ENCODE results near the gene MAGOH.

MAGOH gene

DNA sequence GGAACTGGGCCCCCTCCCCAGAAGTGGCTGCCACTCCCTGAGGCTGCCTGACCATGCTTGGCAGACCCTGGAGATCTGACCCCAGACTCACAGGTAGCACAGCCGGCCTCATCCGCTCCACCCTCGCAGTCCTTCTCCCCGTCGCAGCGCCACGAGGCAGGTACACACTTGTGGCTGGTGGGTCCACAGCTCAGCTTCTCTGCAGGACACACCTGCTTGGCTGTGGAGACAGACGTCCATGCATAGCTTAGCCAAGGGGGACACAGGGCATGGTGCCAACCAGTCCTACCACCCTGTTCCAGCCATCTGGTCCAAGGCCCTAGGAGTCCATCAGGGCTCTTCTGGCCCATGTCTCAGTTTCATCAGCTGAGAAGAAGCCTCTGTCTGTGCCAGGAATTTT, 42.2 kb upstream of the MAGOH start:
- TF ChIP-seq, protein P1, sequence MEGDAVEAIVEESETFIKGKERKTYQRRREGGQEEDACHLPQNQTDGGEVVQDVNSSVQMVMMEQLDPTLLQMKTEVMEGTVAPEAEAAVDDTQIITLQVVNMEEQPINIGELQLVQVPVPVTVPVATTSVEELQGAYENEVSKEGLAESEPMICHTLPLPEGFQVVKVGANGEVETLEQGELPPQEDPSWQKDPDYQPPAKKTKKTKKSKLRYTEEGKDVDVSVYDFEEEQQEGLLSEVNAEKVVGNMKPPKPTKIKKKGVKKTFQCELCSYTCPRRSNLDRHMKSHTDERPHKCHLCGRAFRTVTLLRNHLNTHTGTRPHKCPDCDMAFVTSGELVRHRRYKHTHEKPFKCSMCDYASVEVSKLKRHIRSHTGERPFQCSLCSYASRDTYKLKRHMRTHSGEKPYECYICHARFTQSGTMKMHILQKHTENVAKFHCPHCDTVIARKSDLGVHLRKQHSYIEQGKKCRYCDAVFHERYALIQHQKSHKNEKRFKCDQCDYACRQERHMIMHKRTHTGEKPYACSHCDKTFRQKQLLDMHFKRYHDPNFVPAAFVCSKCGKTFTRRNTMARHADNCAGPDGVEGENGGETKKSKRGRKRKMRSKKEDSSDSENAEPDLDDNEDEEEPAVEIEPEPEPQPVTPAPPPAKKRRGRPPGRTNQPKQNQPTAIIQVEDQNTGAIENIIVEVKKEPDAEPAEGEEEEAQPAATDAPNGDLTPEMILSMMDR (IDR thresholded peaks at IDR 0.05; ENCODE audit: borderline replicate concordance, insufficient read depth, low read depth, low read length) = no peak

DNA sequence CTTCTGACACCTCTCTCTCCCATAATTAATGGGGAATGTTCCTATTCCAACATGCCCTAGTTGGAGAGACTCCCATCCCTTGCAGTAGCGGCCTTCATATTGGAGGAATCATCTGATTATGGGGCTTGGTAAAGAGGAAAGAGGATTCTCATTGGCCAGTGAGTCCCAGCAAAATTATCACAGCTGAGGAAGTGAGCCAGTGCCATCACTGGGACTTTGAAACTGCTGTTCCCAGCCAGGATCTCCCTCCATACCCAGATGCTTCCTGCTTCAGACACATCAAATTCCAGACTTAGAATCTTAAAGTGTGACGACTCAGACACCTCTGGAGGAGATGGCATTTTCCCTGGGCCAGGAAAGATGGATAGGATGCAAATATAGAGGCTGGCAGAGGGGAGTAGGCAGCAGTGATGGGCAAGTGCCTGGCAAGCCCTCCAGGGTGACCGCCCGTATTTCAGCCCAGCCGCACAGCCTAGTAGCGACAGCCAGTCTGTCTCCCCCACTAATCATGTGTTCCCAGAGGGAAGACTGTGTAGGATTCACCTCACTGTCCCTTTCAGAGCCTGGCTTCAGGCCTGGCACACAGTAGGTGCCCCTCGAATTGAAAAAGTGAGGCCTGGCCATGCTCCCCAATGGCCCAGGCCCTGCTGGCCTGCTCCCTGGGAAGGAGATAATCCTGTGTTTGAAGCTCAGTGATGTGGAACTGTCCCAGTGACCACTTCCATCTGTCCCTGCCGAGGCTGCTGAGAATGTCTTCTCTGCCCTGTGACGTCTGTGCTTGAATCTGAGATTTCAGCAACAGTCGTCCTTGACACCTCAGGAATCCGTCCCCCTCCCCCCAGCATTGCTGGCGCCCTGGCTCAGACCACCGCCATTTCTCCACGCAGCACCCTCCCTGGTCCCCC, 41.2 kb upstream of the MAGOH start:
- TF ChIP-seq, protein P1 (IDR thresholded peaks at IDR 0.05; ENCODE audit: borderline replicate concordance, insufficient read depth, low read depth, low read length) = no peak
- H3K4me3 ChIP-seq (ENCODE audit: low read depth, low read length) = no peak overlapping the region

More for the DNA sequence above, 42.2 kb upstream of the MAGOH start:
- H3K4me3 ChIP-seq (ENCODE audit: low read depth, low read length) = no peak overlapping the region

DNA sequence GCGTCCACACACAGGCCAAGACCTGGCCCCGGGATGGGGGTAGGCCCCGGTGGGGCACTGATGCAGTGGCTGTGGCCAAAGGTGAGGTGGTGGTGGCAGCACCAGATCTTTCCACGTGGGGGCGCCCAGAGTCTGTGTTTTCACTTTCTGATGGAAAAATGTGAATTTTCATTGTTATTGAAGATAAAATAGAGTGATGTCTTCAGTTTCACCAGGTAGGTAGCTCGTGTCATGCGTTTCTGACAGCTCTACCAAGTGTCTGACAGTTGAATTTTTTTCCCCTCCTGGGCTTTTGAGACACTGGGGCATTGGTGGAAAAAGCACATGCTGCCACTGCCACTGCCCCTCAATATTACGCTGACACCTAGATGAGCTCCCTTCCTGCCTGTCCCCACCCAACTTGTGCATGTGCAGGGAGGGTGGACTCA, 40.0 kb upstream of the MAGOH start:
- no peak overlapping the region for H3K4me3 ChIP-seq (ENCODE audit: low read depth, low read length)
- TF ChIP-seq, protein P1 (IDR thresholded peaks at IDR 0.05; ENCODE audit: borderline replicate concordance, insufficient read depth, low read depth, low read length) = peak; percentile 76

DNA sequence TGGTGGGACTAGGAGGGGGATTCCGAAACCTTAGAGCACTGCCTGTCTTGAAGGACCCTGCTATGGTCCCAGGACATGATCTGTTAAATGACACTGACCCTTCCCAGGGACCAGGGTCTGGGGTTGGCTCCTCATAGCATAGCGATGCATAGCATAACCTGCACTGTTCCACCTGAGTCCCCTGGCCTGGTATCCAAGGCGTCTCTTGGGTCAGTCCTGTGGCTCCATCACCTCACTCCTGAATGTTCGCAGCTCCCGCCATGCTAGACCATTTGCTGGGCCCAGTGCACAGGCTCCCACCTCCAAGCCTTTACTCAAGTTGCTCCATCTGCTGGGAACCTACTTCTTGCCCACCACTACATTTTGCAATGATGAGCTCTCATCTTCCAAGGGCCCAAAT, 39.0 kb upstream of the MAGOH start:
- TF ChIP-seq, protein P1 (IDR thresholded peaks at IDR 0.05; ENCODE audit: borderline replicate concordance, insufficient read depth, low read depth, low read length) = no peak
- H3K4me3 ChIP-seq (ENCODE audit: low read depth, low read length) = no peak overlapping the region

DNA sequence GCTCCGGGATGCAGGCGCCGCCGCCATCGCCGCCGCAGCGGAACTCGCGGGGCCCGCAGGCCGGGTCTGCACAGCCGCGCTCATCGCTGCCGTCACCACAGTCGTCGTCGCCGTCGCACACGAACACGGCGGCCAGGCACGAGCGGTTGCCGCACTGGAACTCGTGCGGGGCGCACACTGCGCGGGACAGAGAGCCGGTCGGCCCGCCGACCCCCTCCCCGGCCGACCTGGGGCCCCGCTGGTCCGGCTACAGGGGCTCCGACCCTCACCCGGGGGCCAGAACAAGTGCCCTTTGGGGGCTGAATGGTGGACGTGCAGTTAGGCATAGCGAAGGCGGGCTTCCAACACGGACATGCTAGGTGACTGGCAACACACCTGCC, 38.6 kb upstream of the MAGOH start:
- TF ChIP-seq, protein P1 (IDR thresholded peaks at IDR 0.05; ENCODE audit: borderline replicate concordance, insufficient read depth, low read depth, low read length) = no peak
- no peak overlapping the region for H3K4me3 ChIP-seq (ENCODE audit: low read depth, low read length)

DNA sequence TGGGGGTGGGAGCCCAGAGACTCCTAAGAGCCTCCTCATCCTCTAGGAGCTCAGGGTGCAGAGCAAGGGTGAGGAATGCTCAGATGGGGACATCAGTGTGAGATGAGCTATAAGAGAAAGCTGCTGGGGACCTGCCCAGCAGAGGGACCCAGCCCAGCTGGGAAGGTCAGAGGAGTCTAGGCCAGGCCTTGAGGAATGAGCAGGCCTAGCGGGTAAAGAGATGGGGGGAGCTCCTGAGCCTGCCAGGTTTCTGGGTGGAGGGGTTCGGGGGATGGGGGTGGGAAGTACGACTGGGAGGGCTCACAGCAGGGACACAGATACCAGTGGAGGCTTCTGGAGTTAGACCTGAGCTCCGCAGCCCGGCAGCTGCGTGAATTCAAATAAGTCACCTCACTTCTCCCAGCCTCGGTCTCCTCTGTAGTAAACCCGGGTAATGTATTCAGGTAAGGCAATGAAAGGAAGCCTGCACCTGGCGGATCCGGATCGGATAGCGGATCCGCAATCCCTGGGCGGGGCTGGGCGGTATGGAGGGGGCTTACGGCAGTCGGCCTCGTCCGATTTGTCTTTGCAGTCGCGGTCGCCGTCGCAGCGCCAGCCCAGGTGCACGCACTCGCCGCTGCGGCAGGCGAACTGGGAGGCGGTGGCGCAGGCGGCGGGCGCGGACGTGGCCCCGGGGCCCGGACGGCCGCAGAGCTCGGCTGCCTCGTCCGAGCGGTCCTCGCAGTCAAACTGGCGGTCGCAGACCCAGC, 38.0 kb upstream of the MAGOH start:
- TF ChIP-seq, protein P1 (IDR thresholded peaks at IDR 0.05; ENCODE audit: borderline replicate concordance, insufficient read depth, low read depth, low read length) = no peak
- no peak overlapping the region for H3K4me3 ChIP-seq (ENCODE audit: low read depth, low read length)

Measured in GM12875 (cell line).